HPDE6-E6E7 (cell line): ENCODE results near the gene BBLN.
"Not testable (repeated sequence)": the region's sequence is repeated elsewhere in the genome, so short reads cannot be mapped to it uniquely, and the experiment has no call there.

ENCODE experiments used
- DNase-seq: peaks from one replicate; pipeline ENCODE4 v3.0.0; 2011; ENCODE audit warnings: missing footprints; ENCODE audit errors: extremely low spot score

BBLN gene

GRCh38 chr9:128163523-128164306 is 3.6 kb downstream of the BBLN start:
- no peak for DNase-seq

- DNase-seq, result no peak
Observed at GRCh38 chr9:128164307-128164885, 4.3 kb downstream of the BBLN start.

GRCh38 chr9:128166169-128166568 is 6.1 kb downstream of the BBLN start:
- no peak for DNase-seq

GRCh38 chr9:128167209-128167608 is 7.1 kb downstream of the BBLN start:
- DNase-seq, result no peak

- DNase-seq, result no peak
Observed at GRCh38 chr9:128168731-128169308, 8.8 kb downstream of the BBLN start.

- DNase-seq, result no peak
Observed at GRCh38 chr9:128169492-128169891, 9.4 kb downstream of the BBLN start.

GRCh38 chr9:128169925-128170324 is 9.9 kb downstream of the BBLN start:
- no peak for DNase-seq

- DNase-seq, result no peak
Observed at GRCh38 chr9:128174062-128174461, 14.0 kb downstream of the BBLN start.

- no peak for DNase-seq
Observed at GRCh38 chr9:128175102-128175563, 15.1 kb downstream of the BBLN start.

- no peak for DNase-seq
Observed at GRCh38 chr9:128175726-128176125, 15.7 kb downstream of the BBLN start.

GRCh38 chr9:128178806-128179431 is 18.9 kb downstream of the BBLN start:
- DNase-seq, result no peak

- DNase-seq, result no peak
Observed at GRCh38 chr9:128180001-128180400, 19.9 kb downstream of the BBLN start.

GRCh38 chr9:128180447-128180846 is 20.4 kb downstream of the BBLN start:
- no peak for DNase-seq

GRCh38 chr9:128181480-128181879 is 21.4 kb downstream of the BBLN start:
- DNase-seq, result not testable (repeated sequence)

- DNase-seq, result no peak
Observed at GRCh38 chr9:128182893-128183588, 23.0 kb downstream of the BBLN start.

- DNase-seq, result no peak
Observed at GRCh38 chr9:128185979-128186965, 26.2 kb downstream of the BBLN start.

- no peak for DNase-seq
Observed at GRCh38 chr9:128187361-128187760, 27.3 kb downstream of the BBLN start.

GRCh38 chr9:128188209-128188608 is 28.1 kb downstream of the BBLN start:
- DNase-seq, result no peak

GRCh38 chr9:128190013-128190412 is 29.9 kb downstream of the BBLN start:
- DNase-seq, result no peak

GRCh38 chr9:128190516-128191405 is 30.7 kb downstream of the BBLN start:
- no peak for DNase-seq
